Activated CD4-positive, alpha-beta T cell treated with anti-CD3 and anti-CD28 coated beads, Interleukin-2, Interleukin-4, amounts not matched to agents 100 ng/mL and 50 ng/mL, durations not matched to agents 16 hours and 8 hours (primary cell): Measurements from ENCODE around the gene ZBTB7C.

ENCODE experiments used
- DNase-seq: peaks from one replicate; pipeline ENCODE4 v3.0.0-alpha.2; 2020; ENCODE audit warnings: low spot score

ZBTB7C gene

DNA sequence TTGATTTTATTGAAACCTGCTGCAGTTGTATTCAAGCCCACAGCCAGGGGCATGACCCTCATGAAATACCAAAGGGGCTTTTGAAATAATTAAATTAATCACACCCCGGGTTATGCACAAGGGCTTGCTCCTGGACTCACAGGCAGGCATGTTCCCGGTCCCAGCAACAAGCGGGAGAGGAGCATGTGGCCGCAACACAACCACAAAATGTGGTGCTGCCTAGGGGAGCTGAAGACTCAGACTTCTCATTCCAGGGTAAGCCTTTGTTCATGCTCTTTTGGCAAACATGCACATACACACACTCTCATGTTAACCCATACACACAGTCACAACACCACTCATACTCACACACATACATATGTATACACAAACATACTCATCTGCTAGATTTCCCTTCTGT lies 245.1 kb downstream of the ZBTB7C start:
- no peak for DNase-seq

GRCh38 chr18:48163738-48164115 lies 245.5 kb downstream of the ZBTB7C start:
- DNase-seq: no peak

- DNase-seq: no peak
Observed at GRCh38 chr18:48162956-48163737, 246.0 kb downstream of the ZBTB7C start.

DNA sequence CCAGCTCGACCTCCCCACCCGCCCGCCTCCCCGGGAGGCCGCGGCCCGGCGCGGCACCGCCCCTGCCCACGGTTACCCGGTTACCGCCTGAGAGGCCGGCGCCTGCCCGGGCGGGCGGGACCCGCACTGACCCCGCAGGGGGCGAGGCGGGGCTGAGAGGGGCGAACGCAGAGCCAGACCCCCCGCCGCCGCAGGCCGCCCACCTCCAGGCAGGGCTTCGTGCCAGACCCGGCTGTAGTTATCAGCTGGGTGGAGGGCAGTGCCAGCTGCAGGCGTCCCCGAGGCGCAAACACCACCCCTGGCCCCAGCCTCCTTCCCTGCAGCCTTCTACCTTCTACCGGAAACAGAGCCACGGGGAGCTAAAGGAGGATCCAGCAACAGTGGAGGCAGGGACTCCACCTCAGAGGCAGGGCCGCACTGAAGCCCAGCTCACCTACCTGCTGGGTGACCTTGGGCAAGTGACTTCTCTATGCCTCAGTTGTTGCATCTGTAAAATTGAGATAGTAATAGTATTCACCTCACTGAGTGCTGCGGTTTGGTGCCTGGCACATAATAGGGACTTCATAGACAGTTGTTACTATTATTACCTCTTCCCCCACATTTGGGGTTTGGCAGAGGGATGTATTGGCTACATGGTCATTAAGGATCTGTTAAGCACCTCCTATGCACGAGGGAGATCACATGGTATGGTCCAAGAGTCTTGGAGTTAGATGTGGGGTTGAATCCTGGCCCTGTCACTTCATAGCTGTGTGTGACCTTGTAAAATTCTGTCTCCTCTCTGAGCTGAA lies 247.1 kb downstream of the ZBTB7C start:
- no peak for DNase-seq

- peak; percentile 51 for DNase-seq
Observed at GRCh38 chr18:48161191-48161910, 247.8 kb downstream of the ZBTB7C start.

GRCh38 chr18:48160622-48161021 lies 248.6 kb downstream of the ZBTB7C start:
- no peak for DNase-seq

GRCh38 chr18:48159816-48160215 lies 249.4 kb downstream of the ZBTB7C start:
- DNase-seq: no peak

GRCh38 chr18:48158721-48159120 lies 250.5 kb downstream of the ZBTB7C start:
- DNase-seq: no peak

GRCh38 chr18:48157956-48158355 lies 251.2 kb downstream of the ZBTB7C start:
- no peak for DNase-seq

DNA sequence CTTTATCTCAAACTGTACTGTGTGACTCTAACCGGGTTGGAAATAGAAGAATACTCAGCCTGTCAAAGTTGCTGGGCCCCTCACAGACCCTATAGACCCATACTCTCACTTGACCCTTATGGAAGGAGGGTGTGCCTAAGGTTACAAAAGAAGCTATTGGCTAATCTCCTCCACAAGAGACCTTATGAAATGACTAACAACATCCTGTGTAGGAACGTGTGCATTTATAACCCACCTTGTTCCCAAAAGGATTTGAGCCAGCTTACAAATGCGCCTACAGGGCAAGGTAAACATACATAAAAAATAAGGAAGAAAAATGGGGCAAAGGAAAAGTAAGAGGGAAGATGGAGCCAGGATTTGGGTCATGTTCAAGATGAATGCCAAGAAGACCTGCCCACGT lies 253.3 kb downstream of the ZBTB7C start:
- no peak for DNase-seq

- DNase-seq: no peak
Observed at GRCh38 chr18:48154828-48155227, 254.4 kb downstream of the ZBTB7C start.

DNA sequence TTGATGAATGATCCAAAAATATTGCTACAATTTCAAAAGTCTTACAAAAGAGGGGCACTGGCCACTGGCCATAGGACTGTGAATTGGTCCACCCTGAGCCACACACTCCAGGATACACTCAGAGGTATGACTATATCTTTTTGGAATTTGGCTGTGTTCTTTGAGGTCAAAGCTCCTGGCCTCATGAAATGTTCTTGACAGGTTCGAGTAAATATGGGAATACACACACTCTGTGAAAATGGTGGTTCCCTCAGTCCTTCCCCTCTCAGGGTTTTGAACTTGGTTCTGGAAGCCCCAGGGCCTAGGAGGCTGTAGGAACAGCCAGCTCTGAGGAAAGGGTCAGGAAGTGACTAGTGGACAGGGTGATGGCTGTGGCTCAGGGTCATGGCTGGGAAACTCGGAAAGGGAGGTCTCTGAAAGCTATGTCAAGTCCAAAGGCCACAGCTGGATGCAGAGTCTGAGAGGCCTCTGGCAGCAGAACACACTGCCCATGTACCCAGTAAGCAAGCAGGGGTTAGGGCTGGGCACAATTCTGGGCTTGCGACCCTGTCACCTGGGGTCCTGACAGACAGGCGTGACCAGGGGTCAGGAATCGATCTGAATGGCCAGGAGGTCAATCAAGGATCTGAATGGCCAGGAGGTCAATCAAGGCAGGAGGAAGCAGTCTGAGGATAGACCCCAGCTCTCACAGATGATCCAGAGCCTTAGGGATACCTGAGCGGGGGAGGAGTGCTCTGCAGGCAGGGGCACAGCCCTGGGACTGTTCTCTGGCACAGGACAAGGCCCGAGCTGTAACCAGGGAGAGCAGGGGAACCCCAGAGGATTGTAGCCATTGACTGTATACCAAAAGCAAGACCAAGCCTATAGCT lies 255.3 kb downstream of the ZBTB7C start:
- no peak for DNase-seq

- DNase-seq: no peak
Observed at GRCh38 chr18:48152549-48152948, 256.6 kb downstream of the ZBTB7C start.

GRCh38 chr18:48151421-48152065 lies 257.6 kb downstream of the ZBTB7C start:
- no peak for DNase-seq

DNA sequence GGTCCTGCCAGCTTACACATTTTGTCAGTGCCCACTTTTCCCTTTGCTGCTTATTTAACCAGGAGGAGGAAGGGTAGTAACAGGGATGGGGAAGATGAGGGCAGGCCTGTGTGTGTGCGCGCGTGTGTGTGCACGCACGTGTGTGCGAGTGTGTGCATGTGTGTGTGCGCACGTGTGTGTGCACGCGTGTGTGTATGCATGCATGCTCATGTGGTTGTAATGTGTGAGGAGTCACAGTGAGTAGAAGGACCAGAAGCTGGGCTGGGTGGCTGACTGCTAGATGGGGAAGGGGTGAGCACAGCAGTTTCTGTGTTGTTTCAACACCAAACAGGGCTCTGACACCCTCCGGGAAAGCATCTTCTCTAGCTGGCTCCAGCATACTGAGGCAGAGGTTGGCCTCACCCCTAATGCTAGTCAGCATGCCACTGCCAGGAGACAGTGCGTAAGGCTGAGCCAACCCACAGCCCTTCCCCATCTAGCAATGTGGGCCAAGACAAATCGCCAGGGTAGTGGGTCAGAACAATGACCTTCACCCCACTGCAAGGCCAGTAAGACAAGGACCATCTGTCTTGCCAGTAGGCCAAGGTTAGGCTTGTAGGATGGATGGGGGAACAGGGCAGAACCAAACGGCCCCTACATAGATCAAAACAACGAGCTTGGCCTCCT lies 260.0 kb downstream of the ZBTB7C start:
- DNase-seq: no peak

DNA sequence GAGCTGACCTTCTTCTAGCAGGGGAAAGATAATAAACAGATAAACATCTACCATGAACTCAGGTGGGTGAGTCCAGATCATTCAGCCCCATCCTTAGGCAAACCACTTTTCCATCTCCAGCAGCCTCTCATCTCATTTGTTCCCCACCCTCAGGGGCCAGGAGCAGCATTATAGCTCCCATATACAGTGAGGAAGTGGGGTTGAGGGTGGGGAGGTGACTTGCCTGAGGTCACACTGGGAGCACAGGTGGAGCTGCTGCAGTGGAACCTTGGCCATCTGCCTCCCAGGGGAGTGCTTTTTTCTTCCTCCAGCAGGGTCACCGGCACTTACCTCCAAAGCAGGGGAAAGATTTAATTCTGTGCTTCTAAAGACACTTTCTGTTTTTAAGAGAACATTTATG lies 266.2 kb downstream of the ZBTB7C start:
- no peak for DNase-seq

DNA sequence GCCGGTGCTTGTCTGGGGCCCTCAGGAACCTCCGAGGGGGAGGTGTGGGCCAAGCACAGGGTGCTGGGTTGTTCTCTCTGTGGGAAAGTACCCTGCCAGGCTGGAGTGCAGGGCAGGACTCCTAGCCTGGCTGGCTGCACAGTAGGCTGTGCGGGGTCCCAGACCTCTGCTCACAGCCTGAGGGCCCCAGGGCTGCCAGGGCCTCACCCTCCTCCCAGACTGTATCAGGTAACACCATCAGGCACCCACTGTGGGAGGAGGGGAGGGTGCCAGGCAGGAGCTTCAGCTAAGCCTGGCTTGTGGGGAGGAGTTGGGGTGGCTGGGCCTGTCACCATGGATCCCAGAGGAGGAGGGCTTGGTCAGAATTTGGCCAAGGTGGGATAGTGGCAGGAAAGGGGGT lies 266.8 kb downstream of the ZBTB7C start:
- no peak for DNase-seq

DNA sequence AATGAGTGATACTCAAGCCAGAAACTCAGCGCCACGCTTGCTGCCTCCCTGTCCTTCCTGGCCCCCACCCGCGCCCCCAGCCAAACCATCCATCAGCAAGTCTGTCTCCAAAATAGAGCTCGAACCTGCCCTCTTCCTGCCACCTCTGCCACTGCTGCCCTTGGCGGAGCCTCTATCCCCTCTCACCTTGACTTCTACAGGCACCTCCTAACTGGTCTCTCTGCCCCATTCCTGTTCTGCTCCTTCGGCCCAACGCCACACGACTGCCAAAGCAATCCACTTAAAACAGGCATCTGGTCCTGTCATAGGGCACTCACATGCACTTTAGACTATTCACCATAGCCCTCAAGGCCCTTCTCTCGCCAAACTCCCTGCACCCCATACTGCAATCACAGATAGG lies 268.5 kb downstream of the ZBTB7C start:
- no peak for DNase-seq

- no peak for DNase-seq
Observed at GRCh38 chr18:48139431-48140347, 269.5 kb downstream of the ZBTB7C start.
